SK-N-MC (cell line): ENCODE results near the gene AAGAB.

ENCODE experiments used
- DNase-seq: peaks from one replicate; pipeline ENCODE4 v3.0.0-alpha.2; 2011; ENCODE audit warnings: low read depth, low spot score
- H3K27ac ChIP-seq: fragments of 200-600 bp; sonication (generic); 2 replicates; pipeline ENCODE4 v1.5.1; 2016; ENCODE audit warnings: mixed run types
- H3K36me3 ChIP-seq: fragments of 200-600 bp; sonication (generic); 2 replicates; pipeline ENCODE4 v1.6.1; 2017; ENCODE audit warnings: antibody characterized with exemption, low read length, mixed read lengths; ENCODE audit not compliant: insufficient read depth
- H3K4me3 ChIP-seq: fragments of 200-600 bp; sonication (generic); 2 replicates; pipeline ENCODE4 v1.5.1; 2016
- H3K9ac ChIP-seq: fragments of 200-600 bp; sonication (generic); 2 replicates; pipeline ENCODE4 v1.8.0; 2017; ENCODE audit warnings: mixed run types, mixed read lengths; ENCODE audit not compliant: insufficient read length
- H3K9me3 ChIP-seq: fragments of 200-600 bp; sonication (generic); 2 replicates; pipeline ENCODE4 v1.6.1; 2017; ENCODE audit warnings: low read depth, mild to moderate bottlenecking, antibody characterized with exemption, low read length, moderate library complexity, mixed read lengths
- EZH2 ChIP-seq: fragments of 200-600 bp; sonication (generic); IDR thresholded peaks from one replicate; pipeline ENCODE4 v1.6.1; 2017; ENCODE audit warnings: antibody characterized with exemption
- FOXP2 ChIP-seq: optimal IDR thresholded peaks from 2 replicates; pipeline ENCODE3; 2011; ENCODE audit warnings: mild to moderate bottlenecking, moderate library complexity; ENCODE audit not compliant: insufficient read depth; ENCODE audit errors: extremely low read length, control extremely low read depth
- POLR2AphosphoS5 ChIP-seq: IDR thresholded peaks from 2 replicates; pipeline ENCODE4 v1.6.1; 2012; ENCODE audit warnings: mild to moderate bottlenecking, low read depth, low read length, borderline replicate concordance

The AAGAB gene

GRCh38 chr15:67165254-67166253 is 88.9 kb downstream of the AAGAB start:
- Histone ChIP-seq H3K4me3 (no peak overlapping the region), H3K36me3 (peaks cover 16% of the 10 kb centered on the region; the same call in 1 of the 2 replicates), H3K9ac (no peak overlapping the region), H3K9me3 (no peaks in the 10 kb centered on the region), H3K27ac (0 out of 2 replicates have a peak overlapping the region, but pooled peaks have one; percentile 19)
- DNase-seq = no peak
- TF ChIP-seq EZH2 (no peak), POLR2AphosphoS5 (no peak), FOXP2 (no peak)

DNA sequence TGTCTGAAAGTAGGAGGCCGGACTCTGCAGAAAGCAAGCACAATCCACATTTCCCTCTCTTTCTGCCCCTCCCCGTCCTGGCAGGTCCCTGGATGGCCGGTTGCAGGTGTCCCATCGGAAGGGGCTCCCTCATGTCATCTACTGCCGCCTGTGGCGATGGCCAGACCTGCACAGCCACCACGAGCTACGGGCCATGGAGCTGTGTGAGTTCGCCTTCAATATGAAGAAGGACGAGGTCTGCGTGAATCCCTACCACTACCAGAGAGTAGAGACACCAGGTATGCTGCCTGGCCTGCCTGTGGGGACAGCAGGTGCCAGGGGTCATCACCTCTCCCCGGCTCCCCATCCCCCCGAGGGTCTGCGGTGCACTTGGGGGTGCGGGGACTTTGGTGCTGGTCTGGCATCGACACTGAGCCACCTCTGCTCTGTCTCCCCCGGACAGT is 89.6 kb downstream of the AAGAB start:
- H3K27ac ChIP-seq = peak overlapping the region; percentile 56; the same call in 1 of the 2 replicates
- H3K9me3 ChIP-seq = no peaks in the 10 kb centered on the region
- H3K9ac ChIP-seq = no peak overlapping the region
- TF ChIP-seq FOXP2 (no peak), EZH2 (no peak), POLR2AphosphoS5 (no peak)
- no peak overlapping the region for H3K4me3 ChIP-seq
- DNase-seq = no peak
- H3K36me3 ChIP-seq = peaks cover 11% of the 10 kb centered on the region; the same call in 1 of the 2 replicates

GRCh38 chr15:67164401-67164791 is 90.1 kb downstream of the AAGAB start:
- Histone ChIP-seq H3K4me3 (no peak overlapping the region), H3K27ac (peak overlapping the region; percentile 56; the same call in 1 of the 2 replicates), H3K9me3 (no peaks in the 10 kb centered on the region), H3K9ac (no peak overlapping the region), H3K36me3 (peaks cover 11% of the 10 kb centered on the region; the same call in 1 of the 2 replicates)
- no peak for TF ChIP-seq POLR2AphosphoS5
- TF ChIP-seq FOXP2 = no peak
- TF ChIP-seq EZH2 = no peak
- no peak for DNase-seq

DNA sequence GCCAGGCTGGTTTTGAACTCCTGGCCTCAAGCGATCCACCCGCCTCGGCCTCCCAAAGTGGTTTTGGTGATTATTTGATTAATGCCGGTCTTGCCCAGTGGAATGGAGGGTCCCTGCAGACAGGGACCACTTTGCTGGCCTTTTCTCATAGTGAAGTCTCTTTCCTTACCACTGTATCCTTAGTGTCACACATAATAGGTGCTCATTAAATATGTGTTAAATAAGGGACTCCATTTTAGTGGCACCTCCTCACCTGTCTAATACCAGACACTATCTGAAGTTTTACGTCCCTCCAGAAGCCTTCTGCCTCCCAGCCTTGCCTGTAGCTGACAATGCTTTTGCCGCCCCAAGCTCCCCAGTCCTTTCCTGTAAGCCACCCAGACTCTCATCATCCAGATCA is 91.3 kb downstream of the AAGAB start:
- DNase-seq = no peak
- Histone ChIP-seq H3K9ac (peak overlapping the region; percentile 15), H3K36me3 (peaks cover 3% of the 10 kb centered on the region; the same call in 1 of the 2 replicates), H3K27ac (peak overlapping the region; percentile 31; the same call in 1 of the 2 replicates), H3K9me3 (no peaks in the 10 kb centered on the region), H3K4me3 (no peak overlapping the region)
- TF ChIP-seq EZH2 (no peak), FOXP2 (no peak), POLR2AphosphoS5 (no peak)

DNA sequence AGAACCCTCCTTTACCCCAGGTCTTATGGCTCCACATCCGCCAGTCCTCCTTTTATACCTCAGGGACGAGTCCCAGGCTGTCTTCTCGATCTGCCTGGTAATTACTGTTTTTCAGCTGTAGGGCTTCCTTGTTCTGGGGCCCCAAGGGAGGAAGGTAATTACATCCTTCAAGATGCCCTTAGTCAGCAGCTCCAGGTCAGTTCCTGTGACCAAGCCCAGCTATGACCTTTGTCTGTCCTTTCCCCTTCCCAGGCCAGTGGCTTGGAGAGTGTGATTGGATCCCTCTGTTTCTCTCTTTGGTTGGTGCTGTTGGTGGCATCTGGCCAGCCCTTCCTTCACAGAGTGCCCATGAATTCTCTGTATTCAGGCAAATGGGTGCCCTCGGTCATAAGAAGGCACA is 92.6 kb downstream of the AAGAB start:
- Histone ChIP-seq H3K36me3 (no peaks in the 10 kb centered on the region), H3K27ac (no peak overlapping the region), H3K4me3 (no peak overlapping the region), H3K9ac (no peak overlapping the region), H3K9me3 (no peaks in the 10 kb centered on the region)
- DNase-seq = no peak
- no peak for TF ChIP-seq EZH2

DNA sequence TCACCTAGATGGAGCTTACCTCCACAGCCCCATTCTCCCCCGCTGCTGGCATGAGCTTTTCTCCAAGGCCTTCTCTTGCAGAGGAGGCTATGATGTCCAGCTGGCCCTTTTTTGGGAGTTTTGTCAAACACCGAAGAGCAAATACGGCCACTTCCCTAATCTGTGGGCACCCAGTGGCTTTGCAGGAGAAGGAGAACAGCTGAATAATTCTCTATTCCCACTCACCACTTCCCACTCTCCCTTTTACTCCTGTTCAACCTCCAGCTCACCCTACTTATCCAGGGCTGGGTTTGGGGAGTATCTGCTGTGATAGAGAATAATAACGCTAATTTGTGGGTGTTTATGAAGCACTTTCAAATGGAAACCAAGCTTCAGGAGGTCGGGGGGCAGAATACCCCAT is 93.0 kb downstream of the AAGAB start:
- no peak for DNase-seq
- TF ChIP-seq EZH2 (no peak), FOXP2 (no peak), POLR2AphosphoS5 (no peak)
- Histone ChIP-seq H3K9me3 (no peaks in the 10 kb centered on the region), H3K9ac (no peak overlapping the region), H3K27ac (no peak overlapping the region), H3K36me3 (no peaks in the 10 kb centered on the region), H3K4me3 (no peak overlapping the region)

DNA sequence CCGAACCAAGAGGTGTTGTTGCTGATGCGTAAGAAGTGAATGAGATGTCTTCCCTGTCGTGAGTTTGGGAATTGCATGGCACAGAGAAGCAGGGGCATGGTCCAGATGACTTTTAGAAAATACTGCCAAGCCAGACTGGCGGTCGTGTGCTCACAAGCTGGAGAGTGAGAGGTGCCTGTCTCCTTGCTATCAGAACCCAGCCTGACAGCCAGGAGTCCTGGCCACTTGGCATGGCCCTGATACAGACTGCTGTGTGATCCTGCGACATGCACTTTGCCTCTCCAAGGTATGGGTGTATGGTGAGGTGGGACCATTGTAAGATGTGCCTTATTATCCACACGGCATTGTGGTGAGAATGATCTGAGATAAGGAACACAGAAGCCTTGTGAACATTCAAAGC is 96.1 kb downstream of the AAGAB start:
- H3K9me3 ChIP-seq = no peaks in the 10 kb centered on the region
- no peaks in the 10 kb centered on the region for H3K36me3 ChIP-seq
- H3K27ac ChIP-seq = peak overlapping the region; percentile 94
- TF ChIP-seq POLR2AphosphoS5 (no peak), EZH2 (no peak), FOXP2 (no peak)
- no peak for DNase-seq
- H3K4me3 ChIP-seq = peak overlapping the region; percentile 58
- peak overlapping the region; percentile 4 for H3K9ac ChIP-seq

DNA sequence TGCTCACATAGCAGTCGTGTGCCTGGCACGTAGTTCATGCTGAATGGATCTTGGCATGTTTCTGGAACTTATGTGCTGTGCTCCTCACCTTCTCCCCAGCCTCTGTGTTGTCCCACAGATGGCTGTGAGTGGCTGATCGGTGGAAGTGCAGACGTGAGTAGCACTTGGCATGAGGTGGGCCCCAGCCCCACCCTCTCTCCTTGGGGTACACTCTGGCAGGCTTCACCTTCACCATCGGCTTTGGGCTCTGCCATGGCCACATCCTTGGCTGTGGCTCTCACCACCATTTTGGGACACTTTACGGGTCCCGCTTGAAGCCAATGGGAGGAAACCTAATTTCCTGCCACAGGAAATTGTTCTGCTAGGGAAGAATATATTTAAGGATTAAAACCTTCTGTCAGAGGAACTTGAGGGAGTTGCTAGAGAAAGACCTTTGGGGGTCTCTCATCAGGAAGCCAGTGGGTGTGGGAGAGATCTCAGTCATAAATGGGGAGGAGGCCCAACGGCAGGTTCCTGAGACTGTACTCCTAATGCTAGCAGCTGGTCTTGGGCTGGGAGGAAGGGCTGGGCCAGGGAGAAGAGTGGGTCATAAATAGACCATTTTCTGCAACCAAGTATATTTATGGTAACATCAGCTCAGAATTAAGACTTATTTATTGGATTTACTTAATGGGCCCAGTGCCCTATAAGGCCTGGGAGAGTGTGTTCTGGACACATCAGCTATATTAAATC is 96.8 kb downstream of the AAGAB start:
- peak; percentile 14; the same call in 1 of the 2 replicates for TF ChIP-seq POLR2AphosphoS5
- no peak for TF ChIP-seq EZH2
- no peak for TF ChIP-seq FOXP2
- peak; percentile 68 for DNase-seq
- Histone ChIP-seq H3K9ac (peak overlapping the region; percentile 4), H3K36me3 (no peaks in the 10 kb centered on the region), H3K9me3 (no peaks in the 10 kb centered on the region), H3K27ac (peak overlapping the region; percentile 94), H3K4me3 (peak overlapping the region; percentile 58)
